Loucy (cell line): Measurements from ENCODE around the gene TNFRSF19.

Source experiments
- H2AFZ ChIP-seq: fragments of 200-600 bp; sonication (generic); 2 replicates; pipeline ENCODE4 v1.6.0; 2016; ENCODE audit warnings: antibody characterized with exemption, mild to moderate bottlenecking, low read length, moderate library complexity
- H3F3A ChIP-seq: fragments of 200-600 bp; 2 replicates; pipeline ENCODE4 v1.6.0; 2016; ENCODE audit warnings: antibody characterized with exemption, low read depth, mild to moderate bottlenecking
- H3K27me3 ChIP-seq: fragments of 200-600 bp; sonication (generic); 2 replicates; pipeline ENCODE4 v1.6.1; 2014; ENCODE audit warnings: low read length, mild to moderate bottlenecking; ENCODE audit not compliant: insufficient read depth, poor library complexity, severe bottlenecking
- H3K36me3 ChIP-seq: fragments of 200-600 bp; sonication (generic); 2 replicates; pipeline ENCODE4 v1.6.1; 2016; ENCODE audit warnings: low read length; ENCODE audit not compliant: insufficient read depth
- H3K4me1 ChIP-seq: fragments of 200-600 bp; sonication (generic); 2 replicates; pipeline ENCODE4 v1.5.1; 2014; ENCODE audit warnings: low read length, mild to moderate bottlenecking; ENCODE audit not compliant: insufficient read depth, poor library complexity, severe bottlenecking
- H3K4me2 ChIP-seq: fragments of 200-600 bp; sonication (generic); 2 replicates; pipeline ENCODE4 v1.6.0; 2014; ENCODE audit warnings: antibody characterized with exemption, low read length, low read depth, mild to moderate bottlenecking; ENCODE audit not compliant: poor library complexity, severe bottlenecking
- H3K4me3 ChIP-seq: fragments of 200-600 bp; sonication (generic); 2 replicates; pipeline ENCODE4 v1.5.1; 2014; ENCODE audit warnings: low read length, mild to moderate bottlenecking, mixed read lengths; ENCODE audit not compliant: poor library complexity, severe bottlenecking
- H3K79me2 ChIP-seq: fragments of 200-600 bp; sonication (generic); 2 replicates; pipeline ENCODE4 v1.6.1; 2014; ENCODE audit warnings: low read length; ENCODE audit not compliant: insufficient read depth
- H3K9ac ChIP-seq: fragments of 200-600 bp; sonication (generic); 2 replicates; pipeline ENCODE4 v1.6.0; 2014; ENCODE audit warnings: mild to moderate bottlenecking, low read depth, low read length, moderate library complexity; ENCODE audit not compliant: poor library complexity, severe bottlenecking
- H3K9me2 ChIP-seq: fragments of 200-600 bp; sonication (generic); replicated peaks from 2 replicates; pipeline ENCODE4 v1.6.1; 2016; ENCODE audit warnings: low read depth, low read length, mixed read lengths
- H3K9me3 ChIP-seq: fragments of 200-600 bp; sonication (generic); 2 replicates; pipeline ENCODE4 v1.6.1; 2014; ENCODE audit warnings: mild to moderate bottlenecking, antibody characterized with exemption, low read length, low read depth; ENCODE audit not compliant: insufficient read depth
- H4K20me1 ChIP-seq: fragments of 200-600 bp; sonication (generic); 2 replicates; pipeline ENCODE4 v1.6.0; 2014; ENCODE audit warnings: antibody characterized with exemption, low read length, mild to moderate bottlenecking; ENCODE audit not compliant: insufficient read depth, poor library complexity, severe bottlenecking
- CTCF ChIP-seq: fragments of 200-600 bp; sonication (generic); conservative IDR thresholded peaks from 2 replicates; pipeline ENCODE4 v1.5.1; 2014; ENCODE audit warnings: mild to moderate bottlenecking, antibody characterized with exemption, low read length
- EZH2phosphoT487 ChIP-seq: fragments of 200-600 bp; IDR thresholded peaks from 2 replicates; pipeline ENCODE4 v1.6.1; 2018; ENCODE audit warnings: antibody characterized with exemption, mild to moderate bottlenecking, moderate library complexity, borderline replicate concordance

Gene TNFRSF19

GRCh38 chr13:23703246-23703860 lies 133.1 kb downstream of the TNFRSF19 start:
- no peak overlapping the region for H3K9ac ChIP-seq
- H3K4me1 ChIP-seq, result no peaks in the 10 kb centered on the region
- no peaks in the 10 kb centered on the region for H3K79me2 ChIP-seq
- H3K27me3 ChIP-seq, result no peaks in the 10 kb centered on the region
- H3K9me3 ChIP-seq, result no peaks in the 10 kb centered on the region
- TF ChIP-seq EZH2phosphoT487, result no peak
- TF ChIP-seq CTCF, result no peak
- H3K9me2 ChIP-seq, result no peaks in the 10 kb centered on the region
- H3K4me3 ChIP-seq, result no peak overlapping the region
- H2AFZ ChIP-seq, result no peak overlapping the region
- H3K36me3 ChIP-seq, result no peaks in the 10 kb centered on the region
- H4K20me1 ChIP-seq, result no peaks in the 10 kb centered on the region
- H3F3A ChIP-seq, result no peaks in the 10 kb centered on the region
- H3K4me2 ChIP-seq, result no peak overlapping the region

- no peaks in the 10 kb centered on the region for H3K27me3 ChIP-seq
- no peaks in the 10 kb centered on the region for H3K36me3 ChIP-seq
- no peaks in the 10 kb centered on the region for H3K9me3 ChIP-seq
- no peaks in the 10 kb centered on the region for H3F3A ChIP-seq
- H3K9ac ChIP-seq, result no peak overlapping the region
- H3K4me1 ChIP-seq, result no peaks in the 10 kb centered on the region
- no peak overlapping the region for H3K4me3 ChIP-seq
- TF ChIP-seq EZH2phosphoT487 (no peak), CTCF (no peak)
- H3K4me2 ChIP-seq, result no peak overlapping the region
- H3K9me2 ChIP-seq, result no peaks in the 10 kb centered on the region
- no peaks in the 10 kb centered on the region for H4K20me1 ChIP-seq
- no peak overlapping the region for H2AFZ ChIP-seq
- no peaks in the 10 kb centered on the region for H3K79me2 ChIP-seq
These were observed 135.4 kb downstream of the TNFRSF19 start for GRCh38 chr13:23705583-23705982.

GRCh38 chr13:23707674-23708073 lies 137.5 kb downstream of the TNFRSF19 start:
- TF ChIP-seq EZH2phosphoT487 (no peak), CTCF (peak; percentile 45)
- no peaks in the 10 kb centered on the region for H3K36me3 ChIP-seq
- no peak overlapping the region for H3K4me2 ChIP-seq
- no peaks in the 10 kb centered on the region for H3K27me3 ChIP-seq
- H3K9me3 ChIP-seq, result no peaks in the 10 kb centered on the region
- H3K9me2 ChIP-seq, result no peaks in the 10 kb centered on the region
- no peaks in the 10 kb centered on the region for H3K4me1 ChIP-seq
- H2AFZ ChIP-seq, result no peak overlapping the region
- H3K9ac ChIP-seq, result no peak overlapping the region
- no peaks in the 10 kb centered on the region for H3F3A ChIP-seq
- H3K4me3 ChIP-seq, result no peak overlapping the region
- H3K79me2 ChIP-seq, result no peaks in the 10 kb centered on the region
- no peaks in the 10 kb centered on the region for H4K20me1 ChIP-seq
